Fibroblast of skin of right quadriceps (primary cell): Measurements from ENCODE around the gene EXD2.
A peak's percentile ranks its signal among the peaks of the same experiment; 100 is the strongest.
"Not testable (repeated sequence)": the region's sequence is repeated elsewhere in the genome, so short reads cannot be mapped to it uniquely, and the experiment has no call there.

Experiments used
- DNase-seq: peaks from one replicate; pipeline ENCODE4 v3.0.0-alpha.2; 2013

EXD2 gene, protein sequence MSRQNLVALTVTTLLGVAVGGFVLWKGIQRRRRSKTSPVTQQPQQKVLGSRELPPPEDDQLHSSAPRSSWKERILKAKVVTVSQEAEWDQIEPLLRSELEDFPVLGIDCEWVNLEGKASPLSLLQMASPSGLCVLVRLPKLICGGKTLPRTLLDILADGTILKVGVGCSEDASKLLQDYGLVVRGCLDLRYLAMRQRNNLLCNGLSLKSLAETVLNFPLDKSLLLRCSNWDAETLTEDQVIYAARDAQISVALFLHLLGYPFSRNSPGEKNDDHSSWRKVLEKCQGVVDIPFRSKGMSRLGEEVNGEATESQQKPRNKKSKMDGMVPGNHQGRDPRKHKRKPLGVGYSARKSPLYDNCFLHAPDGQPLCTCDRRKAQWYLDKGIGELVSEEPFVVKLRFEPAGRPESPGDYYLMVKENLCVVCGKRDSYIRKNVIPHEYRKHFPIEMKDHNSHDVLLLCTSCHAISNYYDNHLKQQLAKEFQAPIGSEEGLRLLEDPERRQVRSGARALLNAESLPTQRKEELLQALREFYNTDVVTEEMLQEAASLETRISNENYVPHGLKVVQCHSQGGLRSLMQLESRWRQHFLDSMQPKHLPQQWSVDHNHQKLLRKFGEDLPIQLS

GRCh38 chr14:69191340-69192111, at the start of gene EXD2:
EXD2 (plus strand) TSS chr14:69191498; CDS start chr14:69209471, 17,973 bp downstream.
- peak; percentile 80 for DNase-seq

- DNase-seq: no peak
Measured at GRCh38 chr14:69141550-69141949, 49.7 kb upstream of the EXD2 start.

GRCh38 chr14:69142101-69142500, 49.2 kb upstream of the EXD2 start:
- DNase-seq: no peak

DNA sequence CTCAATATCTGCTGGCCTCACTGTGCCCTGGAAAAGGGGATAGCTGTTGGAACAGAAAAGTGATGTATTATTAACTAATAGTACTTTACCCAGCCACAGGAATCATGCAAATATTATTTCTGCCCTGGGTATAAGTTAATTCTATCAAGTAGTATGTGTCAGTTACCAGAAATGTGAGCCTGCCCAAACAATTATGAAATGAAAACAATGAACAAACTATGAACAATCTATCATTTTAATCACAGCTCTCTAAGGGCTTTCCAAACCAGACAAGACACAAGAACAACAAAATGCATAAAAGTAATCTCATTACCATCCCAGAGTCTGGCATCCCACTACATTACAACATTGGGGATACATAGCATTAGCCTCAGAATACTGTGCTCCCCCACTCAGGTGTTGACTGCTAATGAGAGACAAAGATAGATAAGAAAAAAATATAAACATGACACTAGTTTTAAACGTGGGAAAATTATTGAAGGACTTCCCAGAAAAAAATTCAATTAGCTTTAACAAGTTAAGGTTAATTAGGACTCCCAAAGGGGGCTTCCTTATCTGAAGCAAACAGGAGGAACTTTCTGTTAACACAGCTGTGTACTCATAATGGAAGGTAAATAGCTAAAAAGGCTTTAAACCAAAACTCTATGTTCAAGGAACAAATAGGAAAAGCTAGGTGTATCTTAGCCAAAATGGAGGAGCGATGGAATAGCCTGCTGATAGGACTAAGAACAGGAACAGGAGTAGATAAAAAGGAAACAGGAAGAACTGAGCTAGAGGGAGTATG, 41.6 kb upstream of the EXD2 start:
- no peak for DNase-seq

GRCh38 chr14:69151458-69152180, 39.7 kb upstream of the EXD2 start:
- peak; percentile 70 for DNase-seq

DNA sequence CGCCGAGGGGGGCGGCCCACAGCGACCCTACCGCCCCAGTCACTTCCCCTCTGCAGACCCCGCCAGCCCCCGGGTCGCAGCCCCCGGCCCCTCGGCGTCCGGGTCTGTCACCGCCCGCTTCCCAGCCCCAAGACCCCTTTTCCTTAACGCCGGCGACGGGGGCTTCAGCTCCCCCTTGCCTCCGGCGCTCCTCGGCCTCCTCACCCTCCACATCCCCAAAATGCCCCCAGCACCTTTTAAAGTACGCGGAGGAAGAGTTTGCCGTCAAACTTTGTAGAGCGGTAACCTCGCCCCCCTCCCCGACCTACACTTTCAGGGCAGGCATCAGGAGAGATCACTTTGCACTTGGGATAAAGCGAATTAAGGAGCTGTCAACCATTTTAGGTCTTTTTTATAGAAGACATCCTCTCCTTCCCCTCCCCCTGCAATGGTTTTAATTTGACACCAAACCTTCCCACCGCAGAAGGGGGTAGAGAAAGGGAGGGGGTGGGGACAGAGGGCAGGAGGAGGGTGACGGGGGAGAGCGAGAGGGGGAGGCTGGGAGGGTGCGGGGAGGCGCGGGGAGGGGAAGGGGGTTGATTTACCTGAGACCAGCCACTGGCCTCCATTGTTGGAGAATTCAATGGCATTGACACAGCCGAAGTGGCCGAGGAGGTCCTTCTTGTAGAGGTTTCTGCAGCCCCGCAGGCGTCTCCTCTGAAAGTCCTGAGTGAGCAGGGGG, 39.0 kb upstream of the EXD2 start:
- peak; percentile 57 for DNase-seq

DNA sequence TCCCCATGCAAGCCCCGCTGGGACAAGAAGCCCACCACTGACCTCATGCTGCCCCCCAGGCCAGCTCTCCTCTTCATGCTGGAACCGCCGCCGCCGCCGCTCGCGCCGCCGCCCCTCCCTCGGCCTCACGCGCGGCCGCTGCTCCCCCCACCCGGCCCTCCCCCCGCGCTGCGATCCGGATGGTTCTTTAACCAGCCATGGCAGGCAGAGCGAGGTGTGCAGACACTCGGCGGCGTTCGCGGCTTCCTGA, 38.5 kb upstream of the EXD2 start, which contains the start of gene DCAF5:
DCAF5 (minus strand) TSS at position 218 of the 250 bp plus-strand sequence; CDS start at position 77, 141 bp downstream.
- no peak for DNase-seq

DNA sequence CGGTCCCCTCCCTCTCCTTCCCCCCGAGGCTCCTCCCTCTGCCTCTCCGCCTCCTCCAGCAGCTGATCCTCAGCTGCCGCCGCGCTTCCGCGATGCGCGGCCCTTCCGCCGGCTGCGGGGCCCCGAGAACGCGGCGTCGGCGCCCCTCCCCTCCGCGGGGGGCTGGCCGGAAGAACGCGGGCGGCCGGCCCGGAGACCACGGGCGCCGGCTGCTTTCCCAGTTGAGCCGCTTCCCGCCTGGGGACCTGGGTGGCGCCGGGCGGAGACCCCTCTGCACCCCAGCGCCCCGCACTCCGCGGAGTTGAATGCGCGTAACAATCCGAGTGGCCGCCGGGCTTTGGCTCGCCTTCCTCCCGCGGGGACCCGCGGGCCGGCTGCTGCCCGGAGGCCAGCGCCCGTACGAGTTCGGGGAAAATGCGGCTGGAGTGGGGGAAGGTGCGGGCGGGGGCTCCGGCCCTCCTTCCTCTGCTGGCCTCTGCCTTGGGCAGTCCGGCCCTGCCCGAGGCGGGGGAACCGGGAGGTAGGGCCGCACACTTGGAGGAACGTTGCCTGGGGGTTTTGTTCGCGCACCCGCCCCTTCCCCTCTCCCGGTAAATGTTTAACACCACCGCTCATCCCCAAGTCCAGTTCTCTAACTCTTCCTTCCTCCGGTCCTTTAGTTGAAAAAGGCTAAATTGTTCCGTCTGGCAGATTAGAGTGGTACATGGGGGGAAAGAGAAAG, 38.0 kb upstream of the EXD2 start:
- DNase-seq: peak; percentile 91

GRCh38 chr14:69153873-69154270, 37.4 kb upstream of the EXD2 start:
- peak; percentile 6 for DNase-seq

- peak; percentile 13 for DNase-seq
Measured at GRCh38 chr14:69154779-69155178, 36.5 kb upstream of the EXD2 start.

GRCh38 chr14:69156224-69156623, 35.1 kb upstream of the EXD2 start:
- no peak for DNase-seq

- DNase-seq: no peak
Measured at GRCh38 chr14:69161590-69161989, 29.7 kb upstream of the EXD2 start.

- DNase-seq: not testable (repeated sequence)
Measured at GRCh38 chr14:69165787-69166186, 25.5 kb upstream of the EXD2 start.

DNA sequence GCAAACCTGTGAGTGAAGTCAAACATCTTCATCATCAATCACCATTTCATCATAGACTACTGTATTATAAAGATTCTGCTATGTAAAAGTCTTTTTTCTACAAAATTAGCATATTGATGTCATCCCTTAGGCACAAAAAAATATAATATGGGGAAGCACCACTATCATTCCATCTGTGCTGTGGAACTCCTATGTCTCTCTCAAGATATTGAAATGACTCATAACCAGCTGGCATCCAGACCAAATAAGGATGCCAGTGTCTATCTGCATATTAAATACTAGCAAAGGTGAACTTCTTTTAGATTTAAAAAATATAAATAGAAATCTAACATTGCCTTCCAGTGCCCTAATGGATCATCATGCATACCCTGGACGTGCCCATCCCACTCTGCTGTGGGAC, 20.5 kb upstream of the EXD2 start:
- no peak for DNase-seq

GRCh38 chr14:69171569-69171968, 19.7 kb upstream of the EXD2 start:
- no peak for DNase-seq

DNA sequence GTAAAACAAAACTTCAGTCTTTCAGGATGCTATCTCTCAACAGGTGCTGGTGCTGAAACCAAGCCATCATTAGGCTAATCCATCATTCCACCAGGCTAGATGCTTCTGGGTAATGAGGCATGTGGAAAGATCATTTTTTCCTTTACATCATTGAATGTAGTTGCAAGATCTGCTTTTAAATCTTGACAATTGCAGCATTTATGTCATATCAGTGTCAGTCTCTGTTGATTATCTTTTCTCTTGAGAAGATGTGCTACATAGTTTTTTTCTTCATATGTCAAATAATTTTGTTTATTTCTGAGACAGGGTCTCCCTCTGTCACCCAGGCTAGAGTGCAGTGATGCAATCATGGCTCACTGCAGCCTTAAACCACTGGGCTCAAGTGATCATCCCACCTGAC, 16.2 kb upstream of the EXD2 start:
- DNase-seq: no peak

DNA sequence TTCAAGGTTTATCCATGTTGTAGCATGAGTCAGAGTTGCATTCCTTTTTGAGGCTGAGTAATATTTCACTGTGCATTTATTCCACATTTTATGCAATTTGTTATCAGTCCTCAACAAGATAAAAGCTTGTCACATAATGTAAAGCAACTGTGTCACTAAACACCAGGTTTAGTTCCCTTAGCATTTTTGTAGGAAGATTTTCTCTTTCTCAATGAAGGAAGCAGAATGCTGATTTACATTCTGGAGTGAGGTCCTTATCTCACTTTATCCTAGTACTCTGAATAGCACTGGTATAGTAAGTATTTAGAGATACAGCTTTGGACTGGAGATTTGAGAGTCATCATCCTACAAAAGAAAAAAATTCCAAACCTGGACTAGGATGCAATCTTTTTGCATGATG, 9.8 kb upstream of the EXD2 start:
- no peak for DNase-seq

GRCh38 chr14:69182580-69182979, 8.7 kb upstream of the EXD2 start:
- not testable (repeated sequence) for DNase-seq

- DNase-seq: no peak
Measured at GRCh38 chr14:69183735-69184134, 7.6 kb upstream of the EXD2 start.

DNA sequence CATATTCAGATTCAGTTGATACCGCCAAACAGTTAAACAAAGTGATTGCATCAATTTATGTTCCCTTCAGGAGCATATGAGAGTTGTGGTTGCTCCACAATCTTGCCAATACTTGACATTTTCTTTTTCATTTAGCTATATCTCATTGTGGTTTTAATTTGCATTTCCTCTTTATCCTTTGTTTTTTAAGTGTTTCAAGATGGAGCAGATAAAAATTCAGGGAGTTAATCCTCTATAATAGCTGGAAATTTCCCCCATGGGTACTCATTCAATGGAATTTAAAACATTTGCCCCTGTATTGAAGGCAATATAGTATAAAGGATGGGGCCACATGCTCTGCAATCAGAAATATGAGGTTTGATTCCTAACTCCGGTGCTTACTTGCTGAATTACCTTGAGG, 1.1 kb upstream of the EXD2 start:
- peak; percentile 43 for DNase-seq

DNA sequence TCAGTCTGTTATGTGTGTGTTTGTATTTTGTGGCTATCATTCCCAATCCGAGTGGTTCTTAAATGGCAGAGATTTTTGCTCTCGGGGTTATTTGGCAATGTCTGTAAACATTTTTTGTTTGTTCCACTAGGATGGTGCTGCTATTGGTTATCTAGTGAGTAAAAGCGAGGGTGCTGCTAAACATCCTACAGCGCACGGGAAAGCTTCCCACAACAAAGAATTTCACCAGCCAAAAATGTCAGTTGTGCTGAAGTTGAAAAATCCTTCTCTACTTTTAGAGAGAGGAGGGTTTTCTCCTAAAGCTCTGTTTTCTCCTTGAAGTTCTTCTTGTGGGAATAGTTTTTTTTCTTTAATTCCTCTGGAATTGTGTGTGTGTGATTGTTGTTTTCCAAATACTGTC, 2.4 kb downstream of the EXD2 start:
- no peak for DNase-seq
